Activated CD8-positive, alpha-beta T cell treated with anti-CD3 and anti-CD28 coated beads, Interleukin-2, amount 10 ng/mL, durations not matched to agents 7 days and 5 days (primary cell): ENCODE results near the gene TRAM2. TPM values are rescaled to one million over a fixed set of nuclear protein-coding genes. Genes with fewer than 3 reads are reported as not detected.

ENCODE experiments used
- ATAC-seq: fragments of 150-1000 bp; cut with Tn5 transposase; one replicate; pipeline ENCODE4 v1.10.0; 2021; ENCODE audit warnings: moderate library complexity
- CTCF ChIA-PET: fragments of 350-600 bp; sonication (Branson Sonifier 250); formaldehyde crosslinking; loops from one replicate; lab custom pipeline; 2021; ENCODE audit warnings: antibody characterized with exemption; lab: Charles Lee
- POLR2A ChIA-PET: fragments of 350-600 bp; sonication (Branson Sonifier 250); formaldehyde crosslinking; loops from one replicate; lab custom pipeline; 2021; ENCODE audit warnings: antibody characterized with exemption; lab: Charles Lee
- DNase-seq: peaks from one replicate; pipeline ENCODE4 v3.0.0-alpha.2; 2020
- H3K27ac Mint-ChIP-seq: one replicate; pipeline ENCODE4 v1.8.0; 2021; ENCODE audit warnings: mild to moderate bottlenecking, mixed read lengths
- H3K27me3 Mint-ChIP-seq: one replicate; pipeline ENCODE4 v1.8.0; 2021; ENCODE audit warnings: low read depth, mixed read lengths
- H3K36me3 Mint-ChIP-seq: one replicate; pipeline ENCODE4 v1.8.0; 2021; ENCODE audit warnings: low read depth, mixed read lengths
- H3K4me1 Mint-ChIP-seq: one replicate; pipeline ENCODE4 v1.8.0; 2021; ENCODE audit warnings: low read depth, mixed read lengths
- H3K4me3 Mint-ChIP-seq: one replicate; pipeline ENCODE4 v1.8.0; 2021; ENCODE audit warnings: mild to moderate bottlenecking, mixed read lengths
- H3K9me3 Mint-ChIP-seq: one replicate; pipeline ENCODE4 v1.8.0; 2022; ENCODE audit warnings: mixed read lengths; ENCODE audit not compliant: insufficient read depth
- total RNA-seq, 2 experiments: library from RNA; stranded (reverse); gene quantifications; one replicate each; pipeline ENCODE4 v1.2.3, GENCODE V29; 2021

The TRAM2 gene
- total RNA-seq, 2 experiments from 2014 or later = 1.4 TPM

DNA sequence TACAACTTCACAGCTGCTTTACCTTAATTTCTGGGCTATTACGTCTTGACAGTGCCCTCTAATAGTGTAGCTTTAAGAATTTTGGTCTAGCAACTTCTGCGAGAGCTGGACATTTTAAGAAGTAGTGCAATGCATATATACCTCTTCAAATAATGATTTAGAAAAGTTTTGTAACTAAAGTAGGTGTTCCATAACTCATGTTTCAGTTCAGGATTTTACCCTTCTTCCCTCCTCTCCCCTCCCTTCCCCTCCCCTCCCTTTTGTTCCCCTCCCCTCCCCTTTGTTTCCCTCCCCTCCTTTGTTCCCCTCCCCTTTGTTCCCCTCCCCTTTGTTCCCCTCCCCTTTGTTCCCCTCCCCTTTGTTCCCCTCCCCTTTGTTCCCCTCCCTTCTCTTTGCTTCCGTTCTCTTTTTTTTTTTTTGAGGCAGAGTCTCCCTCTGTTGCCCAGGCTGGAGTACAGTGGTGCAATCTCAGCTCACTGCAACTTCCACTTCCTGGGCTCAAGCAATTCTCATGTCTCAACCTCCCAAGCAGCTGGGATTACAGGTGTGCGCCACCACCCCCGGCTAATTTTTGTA lies 28.8 kb upstream of the TRAM2 start:
- ATAC-seq = no peak
- ChIA-PET CTCF (interaction anchor here (1.2 kb wide), 1 partner anchor 13 kb away, joined by 5 read pairs; no protein-coding TSS in a partner anchor), POLR2A (interaction anchor here (0.7 kb wide), 1 partner anchor 46 kb away, joined by 3 read pairs; no protein-coding TSS in a partner anchor)
- no peaks in the 10 kb centered on the region for H3K9me3 Mint-ChIP-seq
- no peak overlapping the region for H3K27ac Mint-ChIP-seq
- peaks cover 4% of the 10 kb centered on the region for H3K4me1 Mint-ChIP-seq
- H3K4me3 Mint-ChIP-seq = no peak overlapping the region
- peaks cover 18% of the 10 kb centered on the region for H3K27me3 Mint-ChIP-seq
- no peak for DNase-seq
- no peaks in the 10 kb centered on the region for H3K36me3 Mint-ChIP-seq

- Mint-ChIP-seq H3K4me1 (peaks cover 6% of the 10 kb centered on the region), H3K36me3 (no peaks in the 10 kb centered on the region), H3K9me3 (no peaks in the 10 kb centered on the region), H3K4me3 (no peak overlapping the region), H3K27me3 (peaks cover 15% of the 10 kb centered on the region), H3K27ac (no peak overlapping the region)
- CTCF ChIA-PET = interaction anchor here (1.3 kb wide), 1 partner anchor 60 kb away, joined by 3 read pairs; no protein-coding TSS in a partner anchor
- POLR2A ChIA-PET = no interaction called here
- DNase-seq = no peak
- ATAC-seq = no peak
These were observed 26.3 kb upstream of the TRAM2 start for GRCh38 chr6:52603000-52603795.

DNA sequence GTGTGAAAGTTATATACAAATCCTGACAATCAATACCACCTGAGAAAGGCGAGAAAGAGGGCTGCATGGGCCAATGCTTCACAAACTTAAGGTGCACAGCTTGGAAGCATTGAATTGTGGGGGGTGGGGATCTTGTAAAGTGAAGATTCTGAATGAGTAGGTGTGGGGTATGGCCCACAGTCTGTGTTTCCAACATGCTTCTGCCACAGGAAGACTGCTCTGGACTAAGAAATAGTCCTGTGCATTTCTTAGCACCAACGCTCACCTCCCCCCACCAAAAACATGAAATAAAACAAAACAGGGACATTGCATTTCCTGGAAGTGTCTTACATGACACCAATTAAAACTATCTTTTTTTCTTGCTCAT lies 21.9 kb upstream of the TRAM2 start:
- H3K9me3 Mint-ChIP-seq = no peaks in the 10 kb centered on the region
- DNase-seq (no peak), ATAC-seq (no peak)
- no peak overlapping the region for H3K4me3 Mint-ChIP-seq
- CTCF ChIA-PET = interaction anchor here (1.0 to 1.9 kb wide), 4 partner anchors 13 to 183 kb away, joined by 4 read pairs; partner anchors contain the start of gene TRAM2
- peaks cover 15% of the 10 kb centered on the region for H3K4me1 Mint-ChIP-seq
- POLR2A ChIA-PET = no interaction called here
- H3K36me3 Mint-ChIP-seq = no peaks in the 10 kb centered on the region
- peaks cover 14% of the 10 kb centered on the region for H3K27me3 Mint-ChIP-seq
- no peak overlapping the region for H3K27ac Mint-ChIP-seq

- Mint-ChIP-seq H3K4me3 (no peak overlapping the region), H3K27ac (no peak overlapping the region), H3K27me3 (peaks cover 14% of the 10 kb centered on the region), H3K4me1 (peaks cover 12% of the 10 kb centered on the region), H3K9me3 (no peaks in the 10 kb centered on the region), H3K36me3 (no peaks in the 10 kb centered on the region)
- ChIA-PET POLR2A (no interaction called here), CTCF (interaction anchor here (0.6 to 3.8 kb wide), 9 partner anchors 8 to 183 kb away, joined by 3 to 17 read pairs (median 4); partner anchors contain the start of genes EFHC1 and TRAM2)
- DNase-seq (peak; percentile 50), ATAC-seq (peak; percentile 57)
These were observed 21.4 kb upstream of the TRAM2 start for GRCh38 chr6:52598123-52598823.

GRCh38 chr6:52597738-52598122 lies 20.9 kb upstream of the TRAM2 start:
- no peak overlapping the region for H3K27ac Mint-ChIP-seq
- DNase-seq = no peak
- H3K4me1 Mint-ChIP-seq = peaks cover 12% of the 10 kb centered on the region
- ChIA-PET POLR2A (no interaction called here), CTCF (interaction anchor here (0.6 to 3.8 kb wide), 7 partner anchors 9 to 182 kb away, joined by 3 to 17 read pairs (median 5); partner anchors contain the start of genes EFHC1 and TRAM2)
- H3K27me3 Mint-ChIP-seq = peaks cover 14% of the 10 kb centered on the region
- no peaks in the 10 kb centered on the region for H3K9me3 Mint-ChIP-seq
- H3K4me3 Mint-ChIP-seq = no peak overlapping the region
- H3K36me3 Mint-ChIP-seq = no peaks in the 10 kb centered on the region
- no peak for ATAC-seq

GRCh38 chr6:52596371-52597028 lies 19.6 kb upstream of the TRAM2 start:
- no peaks in the 10 kb centered on the region for H3K9me3 Mint-ChIP-seq
- ChIA-PET CTCF (interaction anchor here (0.7 to 3.8 kb wide), 7 partner anchors 10 to 181 kb away, joined by 3 to 17 read pairs (median 7); partner anchors contain the start of genes EFHC1 and TRAM2), POLR2A (interaction anchor here (0.7 kb wide), 1 partner anchor 18 kb away, joined by 3 read pairs; no protein-coding TSS in a partner anchor)
- peaks cover 13% of the 10 kb centered on the region for H3K27me3 Mint-ChIP-seq
- no peak overlapping the region for H3K27ac Mint-ChIP-seq
- H3K4me1 Mint-ChIP-seq = peaks cover 12% of the 10 kb centered on the region
- H3K36me3 Mint-ChIP-seq = no peaks in the 10 kb centered on the region
- DNase-seq (no peak), ATAC-seq (no peak)
- no peak overlapping the region for H3K4me3 Mint-ChIP-seq

GRCh38 chr6:52595796-52596130 lies 18.9 kb upstream of the TRAM2 start:
- no peak overlapping the region for H3K27ac Mint-ChIP-seq
- POLR2A ChIA-PET = interaction anchor here (0.7 to 1.1 kb wide), 2 partner anchors 17 to 60 kb away, joined by 3 read pairs; no protein-coding TSS in a partner anchor
- H3K4me1 Mint-ChIP-seq = peaks cover 12% of the 10 kb centered on the region
- peaks cover 7% of the 10 kb centered on the region for H3K27me3 Mint-ChIP-seq
- no peak overlapping the region for H3K4me3 Mint-ChIP-seq
- CTCF ChIA-PET = interaction anchor here (0.6 to 3.8 kb wide), 8 partner anchors 11 to 608 kb away, joined by 3 to 17 read pairs (median 5); partner anchors contain the start of gene TRAM2
- no peak for ATAC-seq
- H3K36me3 Mint-ChIP-seq = no peaks in the 10 kb centered on the region
- DNase-seq = no peak
- H3K9me3 Mint-ChIP-seq = no peaks in the 10 kb centered on the region

DNA sequence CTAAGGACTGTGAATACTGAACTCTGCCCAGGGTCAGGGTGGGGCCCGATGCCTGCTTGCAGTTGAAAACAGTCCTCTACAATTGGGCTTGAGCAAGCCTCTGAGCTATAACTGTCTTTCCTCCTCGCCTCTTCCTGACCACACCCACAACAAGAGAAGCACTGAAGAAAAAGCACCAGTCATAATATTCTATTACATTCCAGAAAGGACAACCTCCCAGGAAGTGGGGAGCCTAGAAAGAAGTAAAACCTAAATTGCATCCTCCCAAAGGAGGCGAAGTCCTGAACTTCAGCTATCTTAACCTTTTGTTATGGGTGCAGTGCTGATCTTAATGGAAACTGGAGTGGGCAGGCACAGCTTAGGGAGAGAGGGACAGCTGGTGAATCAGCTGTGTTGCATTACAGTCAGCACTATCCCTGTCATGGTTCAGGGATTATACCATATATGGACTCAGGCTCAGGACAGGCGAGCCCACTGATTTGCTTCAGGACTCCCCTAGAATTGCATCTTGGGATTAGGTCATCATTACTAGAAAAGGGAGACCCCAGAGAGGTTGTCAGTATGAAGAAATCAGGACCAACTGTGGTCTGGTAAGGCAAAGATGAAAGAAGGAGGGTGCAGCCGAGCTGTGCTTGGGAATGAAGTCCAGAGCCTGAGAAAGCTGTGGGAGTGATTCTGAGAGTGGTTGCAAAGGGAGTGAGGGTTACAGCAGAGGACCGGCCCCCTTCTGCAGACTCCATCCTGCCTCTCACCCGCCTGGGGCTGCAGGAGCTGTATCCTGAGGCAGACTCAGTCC lies 18.3 kb upstream of the TRAM2 start:
- H3K27me3 Mint-ChIP-seq = peaks cover 6% of the 10 kb centered on the region
- ATAC-seq = no peak
- POLR2A ChIA-PET = interaction anchor here (0.6 to 1.1 kb wide), 3 partner anchors 17 to 59 kb away, joined by 3 read pairs; no protein-coding TSS in a partner anchor
- H3K9me3 Mint-ChIP-seq = no peaks in the 10 kb centered on the region
- H3K4me1 Mint-ChIP-seq = peaks cover 12% of the 10 kb centered on the region
- H3K4me3 Mint-ChIP-seq = no peak overlapping the region
- DNase-seq = no peak
- H3K27ac Mint-ChIP-seq = no peak overlapping the region
- CTCF ChIA-PET = interaction anchor here (0.6 to 3.8 kb wide), 8 partner anchors 20 to 609 kb away, joined by 3 to 17 read pairs (median 3); partner anchors contain the start of gene TRAM2
- no peaks in the 10 kb centered on the region for H3K36me3 Mint-ChIP-seq

DNA sequence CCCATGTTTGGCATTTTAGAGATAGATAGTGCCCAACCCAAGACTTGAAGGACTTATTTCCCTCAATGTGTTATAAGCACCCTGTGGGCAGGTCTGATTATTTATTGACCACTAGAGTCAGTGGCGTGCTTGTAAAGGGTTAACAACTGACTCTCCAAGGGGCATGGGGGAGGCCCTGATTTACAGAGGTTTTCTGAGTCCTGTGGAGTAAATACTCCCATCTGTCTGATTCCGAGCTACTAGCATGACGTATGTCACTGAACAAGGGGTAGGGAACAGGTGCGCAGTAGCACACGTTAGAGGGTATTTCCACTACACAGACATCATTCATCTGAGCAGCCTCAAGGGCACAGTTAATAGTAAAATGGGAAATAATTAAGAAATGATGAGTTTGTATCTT lies 17.4 kb upstream of the TRAM2 start:
- Mint-ChIP-seq H3K4me3 (no peak overlapping the region), H3K27ac (no peak overlapping the region), H3K4me1 (peaks cover 12% of the 10 kb centered on the region), H3K27me3 (peaks cover 4% of the 10 kb centered on the region), H3K36me3 (no peaks in the 10 kb centered on the region), H3K9me3 (no peaks in the 10 kb centered on the region)
- DNase-seq (no peak), ATAC-seq (no peak)
- ChIA-PET POLR2A (interaction anchor here (0.6 kb wide), 1 partner anchor 23 kb away, joined by 3 read pairs; no protein-coding TSS in a partner anchor), CTCF (interaction anchor here (0.7 to 3.8 kb wide), 5 partner anchors 19 to 463 kb away, joined by 3 to 17 read pairs (median 7); partner anchors contain the start of gene TRAM2)

- Mint-ChIP-seq H3K4me1 (peaks cover 8% of the 10 kb centered on the region), H3K9me3 (no peaks in the 10 kb centered on the region), H3K36me3 (no peaks in the 10 kb centered on the region), H3K27me3 (peaks cover 11% of the 10 kb centered on the region), H3K27ac (no peak overlapping the region), H3K4me3 (no peak overlapping the region)
- CTCF ChIA-PET = interaction anchor here (1.2 to 1.3 kb wide), 2 partner anchors 60 to 175 kb away, joined by 3 to 4 read pairs; no protein-coding TSS in a partner anchor
- DNase-seq (no peak), ATAC-seq (no peak)
- POLR2A ChIA-PET = no interaction called here
These were observed 15.0 kb upstream of the TRAM2 start for GRCh38 chr6:52591832-52592231.
